ENCODE data around the gene NT5DC3. TPM values are rescaled to one million over a fixed set of nuclear protein-coding genes. Genes with fewer than 3 reads are reported as not detected.

Gene NT5DC3
- total and polyA plus RNA-seq, 8 donors: 2.6 to 6.4 (median 4.0) TPM

GRCh38 chr12:103729499-103729898, 111.5 kb downstream of the NT5DC3 start:
- no peaks in the 10 kb centered on the region for H3K27me3 ChIP-seq
- no peak overlapping the region for H3K27ac ChIP-seq
- DNase-seq (no peak), ATAC-seq (peak in 1 of 4 donors; percentile 33), FAIRE-seq (no peak)
- no peak for TF ChIP-seq CTCF (IDR thresholded peaks at IDR 0.05)
- no peaks in the 10 kb centered on the region for H3K9me3 ChIP-seq
- WGBS, 2 donors: 19 to 27% methylated on average over 1 of the region's 1 CpG
- intact Hi-C loops (cut with DNase I): no loop called here
- no peaks in the 10 kb centered on the region for H3K36me3 ChIP-seq
- H3K4me3 ChIP-seq: no peak overlapping the region
- no peaks in the 10 kb centered on the region for H3K4me1 ChIP-seq

GRCh38 chr12:103728323-103728722, 112.7 kb downstream of the NT5DC3 start:
- TF ChIP-seq CTCF (IDR thresholded peaks at IDR 0.05): no peak
- no peaks in the 10 kb centered on the region for H3K36me3 ChIP-seq
- 77 to 86% methylated on average over 4 of the region's 4 CpGs for WGBS, 2 donors
- no peak overlapping the region for H3K27ac ChIP-seq
- FAIRE-seq (no peak), ATAC-seq (peak in 1 of 4 donors; percentile 32), DNase-seq (no peak)
- intact Hi-C loops (cut with DNase I): no loop called here
- no peak overlapping the region for H3K4me3 ChIP-seq
- no peaks in the 10 kb centered on the region for H3K4me1 ChIP-seq
- H3K9me3 ChIP-seq: no peaks in the 10 kb centered on the region
- H3K27me3 ChIP-seq: no peaks in the 10 kb centered on the region

DNA sequence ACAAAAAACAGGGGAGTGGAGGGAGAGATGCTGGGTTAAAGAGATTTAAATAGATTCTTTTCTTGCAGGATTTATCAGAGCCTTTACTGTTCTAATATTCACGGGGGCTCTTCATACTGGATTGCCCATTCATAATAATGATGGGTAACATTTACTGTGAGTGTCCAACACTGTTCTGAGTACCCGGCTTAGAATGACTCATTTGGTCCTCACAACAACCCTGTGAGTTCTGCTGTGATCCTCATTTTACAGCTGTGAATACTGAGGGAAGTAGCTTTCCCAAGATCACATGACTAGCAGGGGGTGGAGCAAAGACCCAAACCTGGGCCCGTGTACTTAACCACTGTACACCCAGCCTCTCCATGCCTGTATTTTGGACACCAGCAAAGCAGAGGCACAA, 113.4 kb downstream of the NT5DC3 start:
- intact Hi-C loops (cut with DNase I): no loop called here
- no peaks in the 10 kb centered on the region for H3K4me1 ChIP-seq
- H3K4me3 ChIP-seq: no peak overlapping the region
- TF ChIP-seq CTCF (IDR thresholded peaks at IDR 0.05): no peak
- no peak for FAIRE-seq
- H3K9me3 ChIP-seq: no peaks in the 10 kb centered on the region
- DNase-seq: no peak
- H3K36me3 ChIP-seq: no peaks in the 10 kb centered on the region
- no peak for ATAC-seq
- WGBS, 2 donors: 66 to 67% methylated on average over 3 of the region's 3 CpGs
- H3K27me3 ChIP-seq: no peaks in the 10 kb centered on the region
- H3K27ac ChIP-seq: no peak overlapping the region

DNA sequence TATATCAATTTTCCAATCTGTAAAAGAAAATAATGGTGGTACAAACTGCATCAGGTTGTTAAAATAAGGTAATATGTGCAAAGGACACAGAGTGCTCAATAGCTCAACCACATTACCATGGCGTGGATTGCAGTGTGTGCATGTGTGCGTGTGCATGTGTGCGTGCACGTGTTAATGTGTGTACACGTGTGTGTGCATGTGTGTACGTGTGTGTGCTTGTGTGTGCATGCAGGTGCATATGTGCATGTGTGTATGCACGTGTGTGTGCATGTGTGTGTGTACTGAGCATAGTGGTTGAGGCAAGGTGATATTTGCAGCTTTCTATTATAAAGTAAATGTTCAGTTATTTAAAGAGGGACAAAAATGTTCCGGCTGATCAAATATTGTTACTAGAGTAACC, 115.6 kb downstream of the NT5DC3 start:
- H3K27ac ChIP-seq: no peak overlapping the region
- intact Hi-C loops (cut with DNase I): no loop called here
- WGBS, 2 donors: 78 to 83% methylated on average over 8 of the region's 8 CpGs
- H3K36me3 ChIP-seq: no peaks in the 10 kb centered on the region
- no peaks in the 10 kb centered on the region for H3K4me1 ChIP-seq
- H3K4me3 ChIP-seq: no peak overlapping the region
- TF ChIP-seq CTCF (IDR thresholded peaks at IDR 0.05): no peak
- H3K27me3 ChIP-seq: no peaks in the 10 kb centered on the region
- no peak for ATAC-seq
- no peak for FAIRE-seq
- H3K9me3 ChIP-seq: no peaks in the 10 kb centered on the region
- no peak for DNase-seq

Other genes with a start within 250 kb of the NT5DC3 start
- 100 to 1,000 TPM; 270 to 736 (median 428) TPM for gene HSP90B1, start 89.2 kb upstream of the NT5DC3 start, total RNA-seq
- gene HSP90B1, start 89.2 kb upstream of the NT5DC3 start, polyA plus RNA-seq: 100 to 1,000 TPM; 287 to 412 TPM
- gene TDG, start 124.6 kb upstream of the NT5DC3 start, total RNA-seq: 10 to 100 TPM in 3 of 6 donors, 1 to 10 TPM in 3; 5.8 to 13.8 (median 8.1) TPM
- gene TDG, start 124.6 kb upstream of the NT5DC3 start, polyA plus RNA-seq: 10 to 100 TPM in 1 of 2 donors, 1 to 10 TPM in 1; 8.5 to 11.5 TPM
- gene GLT8D2, start 209.0 kb upstream of the NT5DC3 start, total RNA-seq: 1 to 10 TPM in 4 of 6 donors, under 1 TPM in 2; 0.32 to 5.3 (median 2.1) TPM
- 1 to 10 TPM; 2.2 to 4.1 TPM for gene GLT8D2, start 209.0 kb upstream of the NT5DC3 start, polyA plus RNA-seq
- gene HCFC2, start 223.3 kb upstream of the NT5DC3 start, total RNA-seq: 10 to 100 TPM in 1 of 6 donors, 1 to 10 TPM in 5; 6.8 to 10.7 (median 8.7) TPM
- 1 to 10 TPM; 4.2 to 9.0 TPM for gene HCFC2, start 223.3 kb upstream of the NT5DC3 start, polyA plus RNA-seq